ENCODE data around the gene FHIT. TPM values are rescaled to one million over a fixed set of nuclear protein-coding genes. Genes with fewer than 3 reads are reported as not detected.

The FHIT gene
- total RNA-seq, 4 donors from 2014 or later: 0.72 to 5.2 (median 2.1) TPM

- H3K4me3 ChIP-seq: no peak overlapping the region
- TF ChIP-seq POLR2A (IDR thresholded peaks at IDR 0.05) (no peak), CTCF (IDR thresholded peaks at IDR 0.05 in 4 of 5, conservative IDR thresholded peaks at IDR 0.05 in 1 of 5) (no peak)
- no peak for DNase-seq
- no peaks in the 10 kb centered on the region for H3K4me1 ChIP-seq
- no peak for ATAC-seq
- intact Hi-C loops (cut with DNase I; ENCODE audit: low total_unique reads): no loop called here
- H3K27me3 ChIP-seq: no peaks in the 10 kb centered on the region
- H3K27ac ChIP-seq: no peak overlapping the region
- H3K36me3 ChIP-seq: no peaks in the 10 kb centered on the region
- in situ Hi-C loops (cut with MboI; ENCODE audit: low sequenced_read_pairs in 4 of 4): no loop called here
- no peaks in the 10 kb centered on the region for H3K9me3 ChIP-seq
These were observed 805.8 kb downstream of the FHIT start for GRCh38 chr3:60445446-60445845.

- intact Hi-C loops (cut with DNase I; ENCODE audit: low total_unique reads) (no loop called here), in situ Hi-C loops (cut with MboI; ENCODE audit: low sequenced_read_pairs in 4 of 4) (no loop called here)
- Histone ChIP-seq H3K27ac (no peak overlapping the region), H3K27me3 (no peaks in the 10 kb centered on the region), H3K4me1 (no peaks in the 10 kb centered on the region), H3K36me3 (no peaks in the 10 kb centered on the region), H3K4me3 (no peak overlapping the region), H3K9me3 (no peaks in the 10 kb centered on the region)
- no peak for DNase-seq
- ATAC-seq: no peak
- TF ChIP-seq CTCF (IDR thresholded peaks at IDR 0.05 in 4 of 5, conservative IDR thresholded peaks at IDR 0.05 in 1 of 5) (no peak), POLR2A (IDR thresholded peaks at IDR 0.05) (no peak)
These were observed 806.3 kb downstream of the FHIT start for GRCh38 chr3:60444898-60445437.

- ATAC-seq: no peak
- in situ Hi-C loops (cut with MboI; ENCODE audit: low sequenced_read_pairs in 4 of 4): no loop called here
- H3K27ac ChIP-seq: no peak overlapping the region
These were observed 810.4 kb downstream of the FHIT start for GRCh38 chr3:60440869-60441268.

GRCh38 chr3:60435941-60436650 is 815.2 kb downstream of the FHIT start:
- no peaks in the 10 kb centered on the region for H3K36me3 ChIP-seq
- TF ChIP-seq POLR2A (IDR thresholded peaks at IDR 0.05): no peak
- no peak for TF ChIP-seq CTCF (IDR thresholded peaks at IDR 0.05 in 4 of 5, conservative IDR thresholded peaks at IDR 0.05 in 1 of 5)
- no peaks in the 10 kb centered on the region for H3K4me1 ChIP-seq
- H3K9me3 ChIP-seq: no peaks in the 10 kb centered on the region
- H3K4me3 ChIP-seq: no peak overlapping the region
- H3K27me3 ChIP-seq: no peaks in the 10 kb centered on the region
- intact Hi-C loops (cut with DNase I; ENCODE audit: low total_unique reads): no loop called here
- DNase-seq (no peak), ATAC-seq (no peak)
- in situ Hi-C loops (cut with MboI; ENCODE audit: low sequenced_read_pairs in 4 of 4): no loop called here
- no peak overlapping the region for H3K27ac ChIP-seq

More at GRCh38 chr3:60440869-60441268, 810.4 kb downstream of the FHIT start:
- TF ChIP-seq CTCF (IDR thresholded peaks at IDR 0.05 in 4 of 5, conservative IDR thresholded peaks at IDR 0.05 in 1 of 5) (no peak), POLR2A (IDR thresholded peaks at IDR 0.05) (no peak)
- intact Hi-C loops (cut with DNase I; ENCODE audit: low total_unique reads): no loop called here
- Histone ChIP-seq H3K36me3 (no peaks in the 10 kb centered on the region), H3K9me3 (no peaks in the 10 kb centered on the region), H3K4me3 (no peak overlapping the region), H3K4me1 (no peaks in the 10 kb centered on the region), H3K27me3 (no peaks in the 10 kb centered on the region)
- DNase-seq: no peak
